OCI-LY3 (cell line): Measurements from ENCODE around the gene OSBPL8.

Experiments
- CTCF ChIP-seq: fragments of 200-600, 300-600 bp; sonication (generic); IDR thresholded peaks from 2 replicates; pipeline ENCODE4 v1.5.1; 2014; ENCODE audit warnings: antibody characterized with exemption, low read length, low read depth
- EZH2phosphoT487 ChIP-seq: fragments of 200-600 bp; shearing (Covaris generic); IDR thresholded peaks from 2 replicates; pipeline ENCODE4 v1.6.1; 2018; ENCODE audit warnings: antibody characterized with exemption, mixed run types, low read depth

GRCh38 chr12:76402259-76402658, 157.3 kb downstream of the OSBPL8 start:
- TF ChIP-seq CTCF (no peak), EZH2phosphoT487 (no peak)
